Cardiac muscle cell (in vitro differentiated cells and primary cell): ENCODE data around the gene KRT5. TPM values are rescaled to one million over a fixed set of nuclear protein-coding genes. Genes with fewer than 3 reads are reported as not detected.

Experiments used
- DNase-seq, 2 donors: peaks; one replicate each; pipeline versions ENCODE4 v3.0.0 to v3.0.0-alpha.2; 2010 to 2017; ENCODE audit warnings: low read depth in 1 of 2, low spot score in 1 of 2
- H3K27ac ChIP-seq: fragments of 200-600 bp; sonication (generic); 2 replicates; pipeline ENCODE4 v1.5.1; 2016
- H3K27me3 ChIP-seq: fragments of 200-600 bp; sonication (generic); 2 replicates; pipeline ENCODE4 v1.6.0; 2016; ENCODE audit warnings: control low read depth
- H3K36me3 ChIP-seq: fragments of 200-600 bp; sonication (generic); 2 replicates; pipeline ENCODE4 v1.5.1; 2016; ENCODE audit warnings: control low read depth
- H3K4me1 ChIP-seq: fragments of 200-600 bp; sonication (generic); 2 replicates; pipeline ENCODE4 v1.8.1; 2017; ENCODE audit warnings: low read depth, mild to moderate bottlenecking, mixed run types
- H3K4me3 ChIP-seq: fragments of 200-600 bp; sonication (generic); 2 replicates; pipeline ENCODE4 v1.5.1; 2016; ENCODE audit warnings: mild to moderate bottlenecking
- H3K9me3 ChIP-seq: fragments of 200-600 bp; sonication (generic); 2 replicates; pipeline ENCODE4 v1.5.1; 2017; ENCODE audit warnings: low read depth, mild to moderate bottlenecking, control low read depth
- polyA plus RNA-seq: library from polyadenylated mRNA; unstranded; fragments of >200 nt; fragmentation: Nextera tagmentation; extraction: Ambion mirVana; gene quantifications from 2 replicates; pipeline ENCODE4 v1.2.1, GENCODE V29; 2016
- total RNA-seq: library from RNA; depleted of rRNA; stranded (reverse); fragments of >200 nt; gene quantifications from 2 replicates; pipeline ENCODE4 v1.2.3, GENCODE V29; 2016
- TF ChIP-seq, protein P1 (sequence below): IDR thresholded peaks from 2 replicates; pipeline ENCODE4 v1.5.1; 2012; ENCODE audit warnings: low read depth, mild to moderate bottlenecking, low read length

The KRT5 gene
- total and polyA plus RNA-seq, 2 experiments from 2014 or later = 0.23 TPM; not detected in 1

DNA sequence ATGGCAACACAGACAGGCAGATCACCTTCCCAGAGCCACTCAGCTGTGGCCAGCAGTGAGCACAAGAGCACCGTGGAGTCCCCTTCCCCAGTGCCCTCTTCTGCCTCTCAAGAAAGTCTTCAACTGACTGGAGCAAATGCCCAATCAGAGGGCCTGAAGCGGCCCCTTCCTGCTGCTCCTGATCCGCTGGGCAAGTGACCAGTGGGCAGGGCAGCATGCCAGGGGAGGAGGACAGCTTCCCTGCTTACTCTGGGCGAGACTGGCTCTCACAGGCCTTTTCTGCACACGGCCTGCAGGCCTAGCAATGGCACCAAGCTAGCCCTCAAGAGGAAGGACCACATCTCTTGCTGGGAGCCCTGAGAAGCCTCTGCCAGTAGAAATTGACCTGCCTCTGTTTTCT, 31.9 kb upstream of the KRT5 start:
- peaks cover 22% of the 10 kb centered on the region for H3K27me3 ChIP-seq
- no peaks in the 10 kb centered on the region for H3K4me1 ChIP-seq
- no peaks in the 10 kb centered on the region for H3K36me3 ChIP-seq
- no peak overlapping the region for H3K27ac ChIP-seq
- no peaks in the 10 kb centered on the region for H3K9me3 ChIP-seq
- no peak for DNase-seq
- H3K4me3 ChIP-seq = no peak overlapping the region
- TF ChIP-seq, protein P1, sequence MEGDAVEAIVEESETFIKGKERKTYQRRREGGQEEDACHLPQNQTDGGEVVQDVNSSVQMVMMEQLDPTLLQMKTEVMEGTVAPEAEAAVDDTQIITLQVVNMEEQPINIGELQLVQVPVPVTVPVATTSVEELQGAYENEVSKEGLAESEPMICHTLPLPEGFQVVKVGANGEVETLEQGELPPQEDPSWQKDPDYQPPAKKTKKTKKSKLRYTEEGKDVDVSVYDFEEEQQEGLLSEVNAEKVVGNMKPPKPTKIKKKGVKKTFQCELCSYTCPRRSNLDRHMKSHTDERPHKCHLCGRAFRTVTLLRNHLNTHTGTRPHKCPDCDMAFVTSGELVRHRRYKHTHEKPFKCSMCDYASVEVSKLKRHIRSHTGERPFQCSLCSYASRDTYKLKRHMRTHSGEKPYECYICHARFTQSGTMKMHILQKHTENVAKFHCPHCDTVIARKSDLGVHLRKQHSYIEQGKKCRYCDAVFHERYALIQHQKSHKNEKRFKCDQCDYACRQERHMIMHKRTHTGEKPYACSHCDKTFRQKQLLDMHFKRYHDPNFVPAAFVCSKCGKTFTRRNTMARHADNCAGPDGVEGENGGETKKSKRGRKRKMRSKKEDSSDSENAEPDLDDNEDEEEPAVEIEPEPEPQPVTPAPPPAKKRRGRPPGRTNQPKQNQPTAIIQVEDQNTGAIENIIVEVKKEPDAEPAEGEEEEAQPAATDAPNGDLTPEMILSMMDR = no peak

DNA sequence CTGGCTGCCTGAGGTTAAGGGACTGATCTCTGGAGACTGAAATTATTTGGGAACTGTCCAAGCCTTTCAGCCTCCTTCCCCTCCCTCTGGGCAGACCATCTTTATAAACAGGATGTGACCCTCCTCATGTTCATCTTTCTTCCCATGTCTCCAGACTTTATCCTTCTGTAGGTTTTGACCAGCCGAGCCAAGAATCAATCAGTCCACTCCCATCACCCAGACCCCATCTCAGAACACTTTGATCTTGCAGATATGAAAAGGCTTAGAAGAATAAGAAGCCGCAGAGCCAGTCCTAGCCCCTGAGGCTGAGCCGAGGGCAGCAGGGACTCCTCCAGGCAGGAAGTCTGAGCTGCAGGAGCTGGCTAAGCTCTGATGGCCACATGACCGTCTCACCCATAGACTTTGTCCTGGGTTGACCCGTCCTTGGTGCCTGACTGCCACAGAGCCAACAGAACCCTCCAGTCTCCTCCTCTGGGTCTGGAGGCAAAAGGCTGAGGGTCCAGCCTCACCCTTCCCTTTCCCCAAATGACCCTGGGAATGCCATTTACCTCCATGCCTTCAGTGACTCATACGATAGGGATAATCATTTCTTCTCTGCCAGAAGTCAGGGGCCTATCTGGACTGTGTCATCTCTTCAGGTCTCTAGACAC, 31.1 kb upstream of the KRT5 start:
- TF ChIP-seq, protein P1 = no peak
- no peak overlapping the region for H3K4me3 ChIP-seq
- no peak for DNase-seq
- no peak overlapping the region for H3K27ac ChIP-seq
- no peaks in the 10 kb centered on the region for H3K9me3 ChIP-seq
- H3K36me3 ChIP-seq = no peaks in the 10 kb centered on the region
- no peaks in the 10 kb centered on the region for H3K4me1 ChIP-seq
- H3K27me3 ChIP-seq = peaks cover 29% of the 10 kb centered on the region

DNA sequence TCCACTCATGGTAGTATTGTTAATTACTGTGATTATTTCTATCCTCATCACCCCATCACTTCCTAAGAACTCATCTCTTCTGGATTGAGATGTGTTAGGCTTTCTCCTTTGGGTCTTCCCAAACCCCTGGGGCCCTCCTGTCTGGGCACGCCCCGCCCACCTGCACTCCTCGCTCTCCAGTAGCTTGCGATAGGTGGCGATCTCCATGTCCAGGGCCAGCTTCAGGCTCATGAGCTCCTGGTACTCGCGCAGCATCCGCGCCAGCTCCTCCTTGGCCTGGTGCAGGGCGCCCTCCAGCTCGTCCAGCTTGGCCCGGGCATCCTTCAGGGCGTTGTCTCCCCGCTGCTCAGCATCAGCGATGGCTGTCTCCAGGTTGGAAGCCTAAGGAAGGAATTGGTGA, 25.9 kb upstream of the KRT5 start:
- TF ChIP-seq, protein P1 = no peak
- Histone ChIP-seq H3K9me3 (no peaks in the 10 kb centered on the region), H3K4me1 (no peaks in the 10 kb centered on the region), H3K36me3 (no peaks in the 10 kb centered on the region), H3K4me3 (no peak overlapping the region), H3K27me3 (peaks cover 35% of the 10 kb centered on the region), H3K27ac (no peak overlapping the region)
- DNase-seq = no peak

DNA sequence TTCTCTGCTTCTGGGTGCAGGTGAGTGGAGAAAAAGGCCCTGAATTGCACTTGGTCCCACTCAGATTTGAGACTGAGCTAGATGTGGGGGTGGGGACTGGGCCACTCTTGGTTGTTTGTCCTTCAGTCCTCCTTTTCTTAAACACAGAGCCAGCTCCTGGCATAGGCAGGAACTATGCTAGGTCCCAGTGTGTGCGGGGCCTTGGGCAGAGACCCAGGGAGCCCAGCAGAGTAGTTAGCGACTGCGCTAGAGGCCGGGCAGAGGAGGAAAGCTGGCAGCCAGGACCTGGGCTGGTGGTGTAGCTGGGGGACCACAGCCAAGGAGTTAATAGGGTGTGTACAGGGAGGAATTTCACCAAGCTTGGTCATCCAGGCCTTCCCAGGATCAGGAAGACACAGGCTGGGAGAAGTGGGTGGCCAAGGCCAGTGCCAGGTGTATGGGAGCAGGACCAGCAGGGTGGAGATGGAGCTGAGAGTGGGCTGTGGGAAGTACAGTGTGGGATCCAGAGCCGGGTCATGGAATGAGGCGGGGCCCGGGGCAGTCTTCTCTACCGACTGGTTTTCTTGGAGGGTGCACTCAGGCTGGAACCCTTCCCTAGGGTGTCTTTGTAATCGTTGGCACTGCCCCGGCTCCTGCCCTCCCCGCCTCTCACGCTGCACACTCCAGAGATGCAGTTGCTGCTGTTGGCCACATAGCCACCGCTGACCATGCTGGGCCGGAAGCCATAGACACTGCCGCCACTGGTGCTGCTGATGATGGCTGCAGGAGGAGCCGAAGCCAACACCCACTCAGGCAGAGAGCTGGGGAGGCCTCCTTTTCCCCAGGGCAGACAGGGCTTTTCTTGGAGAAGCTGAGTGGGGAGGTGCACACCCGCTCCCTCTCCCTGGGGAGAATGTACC, 24.0 kb upstream of the KRT5 start:
- H3K4me1 ChIP-seq = no peaks in the 10 kb centered on the region
- H3K36me3 ChIP-seq = no peaks in the 10 kb centered on the region
- no peak overlapping the region for H3K27ac ChIP-seq
- no peak for DNase-seq
- peaks cover 24% of the 10 kb centered on the region for H3K27me3 ChIP-seq
- no peaks in the 10 kb centered on the region for H3K9me3 ChIP-seq
- TF ChIP-seq, protein P1 = no peak
- no peak overlapping the region for H3K4me3 ChIP-seq

DNA sequence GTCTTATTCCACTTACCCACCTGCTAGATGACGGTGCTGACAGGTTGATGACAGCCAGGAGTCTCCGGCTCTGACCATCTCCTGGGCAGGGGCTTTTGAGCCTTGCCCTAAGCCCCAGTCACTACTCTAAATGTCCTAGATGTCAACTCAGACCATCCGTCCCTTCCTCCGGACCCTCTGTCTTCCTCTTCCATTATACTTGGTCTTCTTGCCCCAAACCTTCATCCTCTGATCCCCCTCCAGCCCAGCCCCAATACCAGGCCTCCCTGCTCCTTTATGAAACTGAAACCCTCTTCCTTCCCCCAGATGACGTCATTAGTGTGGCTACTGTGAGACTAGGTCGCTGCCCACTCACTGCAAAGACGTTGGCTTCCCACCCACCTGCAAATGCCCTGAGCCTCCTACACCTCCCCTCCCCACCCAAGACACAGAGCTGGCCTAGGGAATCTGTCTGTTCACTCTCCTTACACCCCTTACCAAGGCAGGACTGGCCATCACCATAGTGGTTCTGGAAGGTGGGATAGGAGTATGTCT, 22.7 kb upstream of the KRT5 start:
- no peaks in the 10 kb centered on the region for H3K36me3 ChIP-seq
- no peak overlapping the region for H3K27ac ChIP-seq
- TF ChIP-seq, protein P1 = no peak
- H3K4me3 ChIP-seq = no peak overlapping the region
- H3K4me1 ChIP-seq = no peaks in the 10 kb centered on the region
- DNase-seq = no peak
- H3K27me3 ChIP-seq = peaks cover 18% of the 10 kb centered on the region
- H3K9me3 ChIP-seq = no peaks in the 10 kb centered on the region
